HG03342 (cell line): ENCODE data around the gene ROPN1.
"Not testable (repeated sequence)": the region's sequence is repeated elsewhere in the genome, so short reads cannot be mapped to it uniquely, and the experiment has no call there.

Experiments used
- ATAC-seq: cut with Tn5 transposase; IDR thresholded peaks from one replicate; pipeline ENCODE4 v1.9.1; 2021; ENCODE audit warnings: mild to moderate bottlenecking, moderate library complexity; ENCODE audit not compliant: unreplicated experiment

Gene ROPN1

DNA sequence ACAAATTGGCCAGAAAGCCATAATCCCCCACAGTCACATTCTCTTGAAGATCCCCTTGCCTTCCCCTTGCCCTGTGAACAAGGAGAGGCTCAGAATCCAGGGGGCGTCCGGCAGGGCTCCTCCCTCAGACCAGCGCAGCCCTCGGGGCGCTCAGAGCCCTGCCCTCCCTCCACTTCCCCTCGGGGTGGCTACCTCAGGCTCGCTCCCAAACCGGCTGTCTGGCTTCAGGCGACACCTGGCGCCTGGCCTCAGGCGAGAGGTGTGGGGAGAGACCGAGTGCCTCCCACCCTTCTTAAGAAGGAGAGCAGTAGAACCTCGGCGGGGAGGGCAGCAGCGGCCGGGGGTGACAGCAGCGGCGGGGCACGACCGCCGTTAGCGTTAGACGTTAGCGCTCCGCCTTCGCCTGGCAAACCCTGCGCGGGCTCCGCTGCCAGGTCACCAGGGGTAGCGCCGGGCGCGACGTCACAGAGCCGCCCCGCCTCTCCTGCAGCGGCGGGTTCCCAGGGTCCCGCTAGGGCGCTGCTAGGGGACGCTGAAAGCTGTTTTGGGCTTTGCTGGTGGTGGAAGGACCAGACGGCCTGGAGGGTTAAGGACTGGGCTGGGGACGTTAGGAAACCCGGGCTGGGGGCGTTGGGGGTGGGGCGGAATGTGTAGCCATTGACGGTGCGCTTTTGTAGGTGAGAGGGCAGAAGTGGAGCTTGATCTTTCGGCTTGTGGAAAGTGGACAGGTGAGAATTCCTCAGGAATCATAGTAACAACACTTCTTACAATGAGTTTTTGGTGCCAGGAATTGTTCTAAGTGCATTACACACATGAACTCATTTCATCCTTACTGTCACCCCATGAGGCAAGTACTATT is at the start of gene ROPN1:
Gene ROPN1, minus strand, starts transcription at position 395 of the 859 bp plus-strand sequence. CDS start 11,643 bp downstream, outside the sequence.
- not testable (repeated sequence) for ATAC-seq

DNA sequence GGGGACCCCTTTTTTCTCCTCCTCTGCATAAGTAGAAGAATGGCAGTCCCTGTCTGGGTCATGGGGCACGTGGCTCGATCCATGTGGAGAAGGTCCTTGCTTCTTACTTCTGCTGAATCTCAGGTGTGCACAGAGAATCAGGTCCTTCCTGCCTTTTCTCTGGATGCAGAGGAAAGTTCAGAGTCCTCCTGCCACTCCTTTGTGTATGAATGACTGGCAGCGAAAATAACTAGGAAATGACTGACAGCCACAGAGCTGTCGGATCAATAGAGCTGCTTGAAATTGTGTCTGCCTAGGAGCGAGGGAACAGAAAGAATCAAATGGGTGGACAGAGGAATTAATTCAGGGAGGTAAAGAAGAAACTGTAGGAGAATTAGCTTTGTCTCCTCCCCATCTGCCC is 49.6 kb upstream of the ROPN1 start:
- ATAC-seq, result no peak

GRCh38 chr3:124037326-124037725 is 45.4 kb upstream of the ROPN1 start:
- no peak for ATAC-seq

DNA sequence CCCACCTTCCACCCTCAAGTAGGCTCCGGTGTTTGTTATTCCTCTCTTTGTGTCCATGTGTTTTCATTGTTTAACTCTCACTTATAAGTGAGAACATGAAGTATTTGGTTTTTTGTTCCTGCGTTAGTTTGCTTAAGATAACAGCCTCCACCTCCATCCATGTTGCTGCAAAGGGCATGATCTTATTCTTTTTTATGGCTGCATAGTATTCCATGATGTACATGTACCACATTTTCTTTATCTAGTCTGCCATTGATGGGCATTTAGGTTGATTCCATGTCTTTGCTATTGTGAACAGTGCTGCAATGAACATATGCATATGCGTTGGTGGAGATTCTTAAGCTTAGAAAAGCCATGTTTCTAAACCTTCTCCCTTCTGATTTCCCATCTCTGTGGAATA is 44.3 kb upstream of the ROPN1 start:
- ATAC-seq, result not testable (repeated sequence)

- no peak for ATAC-seq
These were observed 43.7 kb upstream of the ROPN1 start for GRCh38 chr3:124035463-124036121.

GRCh38 chr3:124034844-124035152 is 42.9 kb upstream of the ROPN1 start:
- ATAC-seq, result no peak

DNA sequence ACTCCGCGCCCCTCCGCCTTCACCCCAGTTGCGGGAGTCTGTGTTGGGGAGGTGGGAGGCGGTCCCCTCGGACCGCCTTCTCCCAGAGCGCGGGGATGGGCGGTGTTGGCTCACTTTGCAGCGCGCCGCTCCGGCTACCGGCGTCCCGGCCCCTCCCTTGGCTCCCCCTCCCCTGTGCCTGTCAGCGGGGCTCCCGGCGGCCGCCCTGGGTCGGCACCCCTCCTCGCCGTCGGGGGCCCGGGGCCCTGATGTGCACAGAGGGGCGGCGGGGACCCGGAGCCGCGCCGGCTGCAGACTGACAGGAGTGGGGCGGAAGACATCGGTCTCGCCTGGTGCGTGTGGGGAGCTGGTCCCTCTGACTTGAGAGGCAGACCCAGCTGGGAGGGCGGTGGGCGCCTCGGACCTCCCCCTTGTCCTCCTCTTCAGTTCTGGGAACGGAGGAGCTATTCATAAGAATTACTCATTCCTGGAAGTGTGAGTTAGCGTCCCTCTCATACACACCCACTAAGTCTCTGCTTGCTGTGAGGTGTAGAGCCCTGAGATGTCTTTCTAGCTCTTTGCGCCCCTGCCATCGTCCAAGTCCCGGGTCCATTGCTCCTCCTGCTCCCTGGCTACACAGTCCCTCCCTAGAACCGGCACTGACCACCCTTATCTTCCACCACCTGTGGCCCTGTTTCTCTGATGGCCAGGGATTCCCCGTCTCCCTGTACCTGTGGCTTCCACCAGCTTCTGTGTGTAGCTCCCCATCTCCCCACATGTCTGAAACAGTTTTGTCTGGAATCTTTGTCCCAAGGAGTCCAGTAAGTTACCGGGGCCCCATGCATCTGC is 42.3 kb upstream of the ROPN1 start:
- ATAC-seq, result no peak

DNA sequence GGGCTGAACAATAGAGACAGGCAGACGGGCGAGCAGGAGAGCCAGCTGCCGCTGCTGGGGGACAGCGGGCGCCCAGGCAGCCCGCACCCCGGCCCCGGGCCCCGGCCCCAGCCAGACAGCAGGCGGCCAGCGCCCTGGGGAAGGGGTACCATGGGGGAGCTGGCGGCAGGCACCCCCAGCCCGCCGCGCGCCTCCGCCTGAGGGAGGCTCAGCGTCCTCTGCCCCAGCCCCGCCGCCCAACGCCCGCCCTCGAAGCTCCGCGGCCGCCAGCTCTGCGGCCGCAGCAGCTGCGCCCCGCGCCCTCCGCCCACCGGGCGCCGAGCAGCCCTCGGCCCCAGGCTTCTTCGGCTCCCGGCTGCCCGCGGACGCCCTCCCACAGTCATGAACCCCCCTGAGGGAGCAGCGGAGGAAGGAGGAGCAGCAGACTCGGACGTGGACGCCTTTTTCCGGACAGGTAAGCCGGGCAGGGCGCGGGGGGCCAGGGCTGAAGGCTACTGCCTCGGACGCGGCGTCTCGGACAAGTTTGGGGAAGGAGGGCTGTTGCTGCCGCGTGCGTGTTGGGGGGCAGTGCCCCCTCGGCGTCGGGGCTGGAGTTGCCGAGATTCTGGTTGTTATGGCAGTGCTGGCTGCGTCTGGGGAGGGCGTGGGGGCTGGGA is 41.6 kb upstream of the ROPN1 start, which contains the start of gene KALRN:
Gene KALRN, plus strand, starts transcription at position 10 of the 656 bp plus-strand sequence.
- ATAC-seq, result no peak

GRCh38 chr3:124032881-124033359 is 41.0 kb upstream of the ROPN1 start:
- ATAC-seq, result peak; percentile 94

DNA sequence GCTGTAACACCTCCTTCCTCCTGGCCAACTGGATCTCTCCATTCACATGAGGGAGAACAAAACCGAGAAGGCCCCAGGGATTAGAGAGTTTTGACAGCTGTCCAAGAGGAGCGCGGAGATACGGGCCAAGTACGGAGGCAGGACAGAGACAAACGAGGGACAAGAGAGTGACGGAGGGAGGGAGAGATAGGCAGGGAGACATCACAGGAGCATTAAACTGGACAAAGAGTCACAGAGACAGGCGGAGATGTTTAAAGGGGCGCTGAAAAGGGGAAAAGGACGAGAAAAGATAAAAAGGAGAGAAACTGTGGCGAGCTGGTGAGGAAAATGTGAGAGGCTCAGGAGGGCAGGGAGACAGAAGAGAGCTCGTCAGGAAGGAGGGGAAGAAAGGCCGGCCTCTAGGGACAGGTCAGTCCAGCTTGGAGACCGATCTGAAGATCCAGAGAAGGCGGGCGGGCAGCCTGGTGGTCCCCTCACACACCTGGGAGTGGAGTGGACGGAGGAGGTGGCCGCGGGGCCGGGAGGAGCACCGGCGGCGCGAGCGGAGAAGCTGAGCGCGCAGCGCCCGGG is 40.5 kb upstream of the ROPN1 start:
- no peak for ATAC-seq

DNA sequence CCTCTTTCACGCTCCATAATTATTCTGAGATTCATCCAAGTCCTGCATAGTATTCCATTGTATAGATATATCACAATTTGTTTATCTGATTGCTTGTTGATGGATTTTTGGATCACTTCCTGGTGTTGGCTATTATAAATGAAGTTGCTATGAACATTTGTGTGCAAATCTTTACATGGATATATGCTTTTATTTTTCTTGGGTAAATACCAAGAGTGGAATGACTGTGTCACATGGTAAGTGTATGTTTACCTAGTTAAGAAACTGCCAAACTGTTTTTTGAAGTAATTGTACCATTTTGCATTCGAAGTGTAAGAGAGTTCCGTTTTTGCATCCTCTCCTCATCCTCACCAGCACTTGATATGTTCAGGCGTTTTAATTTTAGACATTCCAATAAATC is 34.6 kb upstream of the ROPN1 start:
- ATAC-seq, result no peak

- ATAC-seq, result not testable (repeated sequence)
These were observed 31.6 kb upstream of the ROPN1 start for GRCh38 chr3:124023531-124023930.

- ATAC-seq, result no peak
These were observed 27.4 kb upstream of the ROPN1 start for GRCh38 chr3:124019291-124019690.

DNA sequence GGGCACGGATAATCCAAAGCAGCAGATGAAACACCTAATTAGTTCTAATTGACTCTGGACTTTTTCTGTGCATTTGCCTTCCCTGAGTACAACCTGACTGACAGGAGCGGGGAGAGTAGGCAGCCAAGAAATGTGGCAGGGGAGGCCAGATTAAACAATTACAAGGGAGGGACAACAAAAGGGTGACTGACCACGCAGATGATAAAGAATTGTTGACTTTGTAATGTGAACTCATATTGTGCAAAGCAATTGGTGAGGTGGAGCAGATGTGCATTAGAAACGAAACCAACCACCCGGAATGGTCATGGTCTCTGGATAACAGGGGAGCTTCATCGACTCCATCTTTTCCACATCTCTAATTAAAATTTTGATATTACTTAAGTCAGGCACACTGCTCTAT is 25.6 kb upstream of the ROPN1 start:
- not testable (repeated sequence) for ATAC-seq

DNA sequence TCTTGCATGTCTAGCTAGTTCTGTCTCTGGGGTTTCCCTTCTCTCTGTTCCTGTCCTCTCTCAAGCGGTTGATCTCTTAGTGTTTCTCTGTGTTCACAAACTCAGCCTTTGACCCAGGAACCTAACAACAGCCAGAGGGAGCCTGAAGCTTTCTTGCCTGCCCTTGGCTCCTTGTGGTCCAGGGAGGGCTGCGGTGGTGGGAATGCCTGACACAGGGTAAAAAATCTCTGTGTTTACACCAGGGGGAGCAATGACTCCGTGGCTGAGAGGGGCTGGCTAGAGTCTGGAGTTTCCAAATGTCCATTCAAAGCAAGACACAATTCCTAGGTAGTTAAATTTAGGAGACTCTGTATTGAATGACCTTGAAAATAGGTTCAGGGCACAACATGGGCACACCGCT is 24.6 kb upstream of the ROPN1 start:
- ATAC-seq, result not testable (repeated sequence)

GRCh38 chr3:124014366-124014942 is 22.5 kb upstream of the ROPN1 start:
- no peak for ATAC-seq

DNA sequence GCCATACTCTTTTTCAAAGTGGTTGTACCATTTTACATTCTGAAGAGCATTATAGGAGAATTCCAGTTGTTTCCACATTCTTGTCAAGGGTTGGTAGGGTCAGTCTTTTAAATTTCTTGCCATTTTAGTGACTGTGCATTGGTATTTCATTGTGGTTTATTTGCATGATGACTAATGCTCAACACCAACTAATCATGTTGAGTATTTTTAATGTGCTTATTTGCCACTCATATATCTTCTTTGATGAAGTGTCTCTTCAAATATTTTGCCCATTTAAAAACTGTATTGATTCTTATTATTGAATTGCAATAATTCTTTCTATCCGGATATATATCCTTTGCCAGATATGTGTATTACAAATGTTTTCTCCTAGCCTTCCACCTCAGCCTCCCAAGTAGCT is 16.4 kb upstream of the ROPN1 start:
- not testable (repeated sequence) for ATAC-seq

DNA sequence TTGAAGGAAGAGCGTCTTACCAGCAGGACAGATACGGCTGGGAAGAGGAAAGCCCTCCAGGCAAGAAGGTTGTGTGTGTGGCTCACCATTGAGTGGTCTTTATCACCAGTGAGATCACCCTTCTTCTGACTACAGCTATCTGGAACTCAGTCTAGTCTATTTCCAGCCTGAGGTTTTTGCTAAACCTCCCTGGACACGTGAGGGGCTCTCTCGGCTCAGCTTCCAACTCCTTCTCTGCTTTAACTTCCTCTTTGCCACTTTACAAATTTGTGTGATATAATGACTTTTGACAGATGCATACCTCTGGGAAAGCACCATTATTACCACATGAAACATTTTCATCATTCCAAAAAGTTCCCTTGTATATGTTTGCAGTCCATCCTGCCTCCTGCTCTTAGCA is 15.3 kb upstream of the ROPN1 start:
- no peak for ATAC-seq

- not testable (repeated sequence) for ATAC-seq
These were observed 10.6 kb upstream of the ROPN1 start for GRCh38 chr3:124002405-124003079.
